Activated CD8-positive, alpha-beta T cell treated with anti-CD3 and anti-CD28 coated beads, Interleukin-2, amount 10 ng/mL, durations not matched to agents 7 days and 5 days (primary cell): ENCODE data around the gene GRIK3. TPM values are rescaled to one million over a fixed set of nuclear protein-coding genes. Genes with fewer than 3 reads are reported as not detected.
"Not testable (repeated sequence)": the region's sequence is repeated elsewhere in the genome, so short reads cannot be mapped to it uniquely, and the experiment has no call there.

Experiments
- ATAC-seq: fragments of 150-1000 bp; cut with Tn5 transposase; one replicate; pipeline ENCODE4 v1.10.0; 2021; ENCODE audit warnings: moderate library complexity
- CTCF ChIA-PET: fragments of 350-600 bp; sonication (Branson Sonifier 250); formaldehyde crosslinking; loops from one replicate; lab custom pipeline; 2021; ENCODE audit warnings: antibody characterized with exemption; lab: Charles Lee
- POLR2A ChIA-PET: fragments of 350-600 bp; sonication (Branson Sonifier 250); formaldehyde crosslinking; loops from one replicate; lab custom pipeline; 2021; ENCODE audit warnings: antibody characterized with exemption; lab: Charles Lee
- DNase-seq: peaks from one replicate; pipeline ENCODE4 v3.0.0-alpha.2; 2020
- H3K27ac Mint-ChIP-seq: one replicate; pipeline ENCODE4 v1.8.0; 2021; ENCODE audit warnings: mild to moderate bottlenecking, mixed read lengths
- H3K27me3 Mint-ChIP-seq: one replicate; pipeline ENCODE4 v1.8.0; 2021; ENCODE audit warnings: low read depth, mixed read lengths
- H3K36me3 Mint-ChIP-seq: one replicate; pipeline ENCODE4 v1.8.0; 2021; ENCODE audit warnings: low read depth, mixed read lengths
- H3K4me1 Mint-ChIP-seq: one replicate; pipeline ENCODE4 v1.8.0; 2021; ENCODE audit warnings: low read depth, mixed read lengths
- H3K4me3 Mint-ChIP-seq: one replicate; pipeline ENCODE4 v1.8.0; 2021; ENCODE audit warnings: mild to moderate bottlenecking, mixed read lengths
- H3K9me3 Mint-ChIP-seq: one replicate; pipeline ENCODE4 v1.8.0; 2022; ENCODE audit warnings: mixed read lengths; ENCODE audit not compliant: insufficient read depth
- total RNA-seq, 2 experiments: library from RNA; stranded (reverse); gene quantifications; one replicate each; pipeline ENCODE4 v1.2.3, GENCODE V29; 2021

GRIK3 gene
- total RNA-seq, 2 experiments from 2014 or later, result not detected

GRCh38 chr1:36920801-36921405 is 113.4 kb downstream of the GRIK3 start:
- Mint-ChIP-seq H3K27me3 (no peaks in the 10 kb centered on the region), H3K9me3 (no peaks in the 10 kb centered on the region), H3K36me3 (no peaks in the 10 kb centered on the region), H3K4me1 (no peaks in the 10 kb centered on the region), H3K27ac (no peak overlapping the region), H3K4me3 (no peak overlapping the region)
- ATAC-seq (no peak), DNase-seq (no peak)
- ChIA-PET CTCF (no interaction called here), POLR2A (no interaction called here)

- H3K27me3 Mint-ChIP-seq, result no peaks in the 10 kb centered on the region
- H3K9me3 Mint-ChIP-seq, result no peaks in the 10 kb centered on the region
- DNase-seq (no peak), ATAC-seq (no peak)
- H3K36me3 Mint-ChIP-seq, result no peaks in the 10 kb centered on the region
- POLR2A ChIA-PET, result no interaction called here
- no peak overlapping the region for H3K4me3 Mint-ChIP-seq
- CTCF ChIA-PET, result no interaction called here
- H3K27ac Mint-ChIP-seq, result no peak overlapping the region
- no peaks in the 10 kb centered on the region for H3K4me1 Mint-ChIP-seq
These were observed 113.9 kb downstream of the GRIK3 start for GRCh38 chr1:36920371-36920770.

GRCh38 chr1:36919491-36920145 is 114.7 kb downstream of the GRIK3 start:
- no peaks in the 10 kb centered on the region for H3K4me1 Mint-ChIP-seq
- DNase-seq, result no peak
- H3K27ac Mint-ChIP-seq, result no peak overlapping the region
- H3K36me3 Mint-ChIP-seq, result no peaks in the 10 kb centered on the region
- H3K9me3 Mint-ChIP-seq, result no peaks in the 10 kb centered on the region
- POLR2A ChIA-PET, result no interaction called here
- CTCF ChIA-PET, result no interaction called here
- no peak for ATAC-seq
- no peak overlapping the region for H3K4me3 Mint-ChIP-seq
- no peaks in the 10 kb centered on the region for H3K27me3 Mint-ChIP-seq

- POLR2A ChIA-PET, result no interaction called here
- DNase-seq (no peak), ATAC-seq (no peak)
- no peaks in the 10 kb centered on the region for H3K27me3 Mint-ChIP-seq
- no peaks in the 10 kb centered on the region for H3K36me3 Mint-ChIP-seq
- CTCF ChIA-PET, result no interaction called here
- H3K4me1 Mint-ChIP-seq, result no peaks in the 10 kb centered on the region
- no peak overlapping the region for H3K27ac Mint-ChIP-seq
- H3K4me3 Mint-ChIP-seq, result no peak overlapping the region
- no peaks in the 10 kb centered on the region for H3K9me3 Mint-ChIP-seq
These were observed 115.7 kb downstream of the GRIK3 start for GRCh38 chr1:36918604-36919003.

- H3K9me3 Mint-ChIP-seq, result not testable (repeated sequence)
These were observed 117.8 kb downstream of the GRIK3 start for GRCh38 chr1:36916542-36916941.

GRCh38 chr1:36913484-36914060 is 120.7 kb downstream of the GRIK3 start:
- Mint-ChIP-seq H3K4me3 (no peak overlapping the region), H3K36me3 (no peaks in the 10 kb centered on the region), H3K4me1 (no peaks in the 10 kb centered on the region), H3K9me3 (no peaks in the 10 kb centered on the region), H3K27me3 (no peaks in the 10 kb centered on the region), H3K27ac (no peak overlapping the region)
- POLR2A ChIA-PET, result no interaction called here
- ATAC-seq (no peak), DNase-seq (no peak)
- CTCF ChIA-PET, result no interaction called here

More at GRCh38 chr1:36916542-36916941, 117.8 kb downstream of the GRIK3 start:
- ATAC-seq, POLR2A ChIA-PET, H3K4me3 Mint-ChIP-seq, H3K36me3 Mint-ChIP-seq, H3K4me1 Mint-ChIP-seq, H3K27ac Mint-ChIP-seq, H3K27me3 Mint-ChIP-seq, CTCF ChIA-PET, DNase-seq: not testable (repeated sequence)

GRCh38 chr1:36913016-36913415 is 121.3 kb downstream of the GRIK3 start:
- Mint-ChIP-seq H3K4me1 (no peaks in the 10 kb centered on the region), H3K4me3 (no peak overlapping the region), H3K27me3 (no peaks in the 10 kb centered on the region), H3K9me3 (no peaks in the 10 kb centered on the region), H3K36me3 (no peaks in the 10 kb centered on the region), H3K27ac (no peak overlapping the region)
- ChIA-PET POLR2A (no interaction called here), CTCF (no interaction called here)
- ATAC-seq, result no peak
- DNase-seq, result no peak

- ATAC-seq, result no peak
- H3K27me3 Mint-ChIP-seq, result no peaks in the 10 kb centered on the region
- H3K27ac Mint-ChIP-seq, result no peak overlapping the region
- H3K36me3 Mint-ChIP-seq, result no peaks in the 10 kb centered on the region
- H3K9me3 Mint-ChIP-seq, result no peaks in the 10 kb centered on the region
- no peak for DNase-seq
- CTCF ChIA-PET, result no interaction called here
- no peak overlapping the region for H3K4me3 Mint-ChIP-seq
- POLR2A ChIA-PET, result no interaction called here
- no peaks in the 10 kb centered on the region for H3K4me1 Mint-ChIP-seq
These were observed 121.9 kb downstream of the GRIK3 start for GRCh38 chr1:36912365-36912865.

- no peaks in the 10 kb centered on the region for H3K9me3 Mint-ChIP-seq
- no peaks in the 10 kb centered on the region for H3K36me3 Mint-ChIP-seq
- no peak for DNase-seq
- H3K4me1 Mint-ChIP-seq, result no peaks in the 10 kb centered on the region
- H3K4me3 Mint-ChIP-seq, result no peak overlapping the region
- no peak for ATAC-seq
- no peaks in the 10 kb centered on the region for H3K27me3 Mint-ChIP-seq
- ChIA-PET POLR2A (no interaction called here), CTCF (no interaction called here)
- H3K27ac Mint-ChIP-seq, result no peak overlapping the region
These were observed 122.6 kb downstream of the GRIK3 start for GRCh38 chr1:36911561-36912364.

- CTCF ChIA-PET, result no interaction called here
- Mint-ChIP-seq H3K9me3 (no peaks in the 10 kb centered on the region), H3K27me3 (peaks cover 2% of the 10 kb centered on the region), H3K4me1 (no peaks in the 10 kb centered on the region), H3K27ac (no peak overlapping the region), H3K4me3 (no peak overlapping the region), H3K36me3 (no peaks in the 10 kb centered on the region)
- DNase-seq (no peak), ATAC-seq (no peak)
- POLR2A ChIA-PET, result no interaction called here
These were observed 123.3 kb downstream of the GRIK3 start for GRCh38 chr1:36910886-36911540.

- Mint-ChIP-seq H3K36me3 (no peaks in the 10 kb centered on the region), H3K9me3 (no peaks in the 10 kb centered on the region), H3K27me3 (peaks cover 4% of the 10 kb centered on the region), H3K4me1 (no peaks in the 10 kb centered on the region), H3K27ac (no peak overlapping the region), H3K4me3 (no peak overlapping the region)
- no peak for ATAC-seq
- ChIA-PET POLR2A (no interaction called here), CTCF (no interaction called here)
- DNase-seq, result no peak
These were observed 124.2 kb downstream of the GRIK3 start for GRCh38 chr1:36909946-36910725.
